HG03432 (cell line): ENCODE results near the gene RAB22A.
"Not testable (repeated sequence)": the region's sequence is repeated elsewhere in the genome, so short reads cannot be mapped to it uniquely, and the experiment has no call there.

Source experiments
- ATAC-seq: cut with Tn5 transposase; IDR thresholded peaks from one replicate; pipeline ENCODE4 v1.9.1; 2021; ENCODE audit warnings: mild to moderate bottlenecking, moderate library complexity; ENCODE audit not compliant: unreplicated experiment

RAB22A gene

DNA sequence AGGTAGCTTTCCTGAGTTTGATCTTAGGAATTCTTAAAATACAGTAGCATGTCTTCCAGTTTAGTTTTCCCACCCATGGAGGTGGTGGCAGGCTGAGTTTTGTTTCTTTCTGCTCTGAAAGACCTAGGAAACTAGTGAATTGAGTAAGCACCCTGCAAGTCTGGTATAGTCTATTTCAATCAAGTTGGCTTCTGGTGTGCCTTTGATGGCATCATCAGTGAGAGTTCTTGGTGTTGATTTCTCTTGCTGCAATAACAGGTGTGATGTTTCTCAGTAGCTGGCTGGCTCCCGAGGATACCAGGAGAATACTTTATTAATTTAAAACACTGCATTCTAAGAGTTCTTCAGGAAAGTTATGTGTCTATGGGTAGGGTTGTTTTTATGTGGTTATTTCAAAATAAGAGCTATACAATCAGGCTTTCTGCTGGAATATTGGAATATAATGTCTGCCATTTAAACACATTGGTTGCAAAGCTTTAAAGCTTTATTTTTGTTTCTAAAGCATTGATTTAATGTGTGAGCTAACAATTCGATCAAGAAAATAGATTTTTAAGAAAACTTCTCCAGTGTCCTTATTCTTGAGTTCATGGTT, 98.5 kb downstream of the RAB22A start:
- peak; percentile 58 for ATAC-seq

DNA sequence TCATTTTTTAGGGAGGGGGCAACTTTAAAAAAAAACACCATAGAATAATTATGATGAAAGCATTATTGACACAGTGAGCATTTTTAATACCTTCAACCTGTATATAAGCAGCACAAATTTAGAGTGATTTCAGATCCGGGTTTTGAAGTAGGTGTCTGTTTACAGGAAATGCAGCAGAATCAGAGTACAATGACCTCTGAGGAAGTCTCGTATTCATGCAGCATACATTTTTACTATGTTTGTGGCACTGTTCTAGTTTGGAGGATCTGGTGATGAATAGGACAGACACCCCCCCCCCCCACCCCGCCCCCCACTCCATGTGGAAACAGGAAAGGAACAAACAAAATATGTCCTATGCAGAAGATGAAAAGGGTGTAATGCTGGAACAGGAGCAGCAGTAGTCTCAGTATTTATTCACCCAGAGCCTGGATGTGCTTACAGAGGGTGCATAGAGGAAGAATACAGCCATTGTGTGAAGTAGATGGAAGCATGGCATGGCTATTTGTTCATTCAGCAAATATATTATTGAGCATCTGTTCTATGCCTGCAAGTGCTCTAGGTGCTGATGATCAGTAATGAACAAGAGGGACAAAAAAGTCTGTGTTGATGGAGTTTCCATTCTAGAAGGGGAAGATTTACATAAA, 99.2 kb downstream of the RAB22A start:
- ATAC-seq, result no peak

- ATAC-seq, result not testable (repeated sequence)
These were observed 104.7 kb downstream of the RAB22A start for GRCh38 chr20:58414216-58414615.

GRCh38 chr20:58414786-58415185, 105.3 kb downstream of the RAB22A start:
- ATAC-seq, result not testable (repeated sequence)

DNA sequence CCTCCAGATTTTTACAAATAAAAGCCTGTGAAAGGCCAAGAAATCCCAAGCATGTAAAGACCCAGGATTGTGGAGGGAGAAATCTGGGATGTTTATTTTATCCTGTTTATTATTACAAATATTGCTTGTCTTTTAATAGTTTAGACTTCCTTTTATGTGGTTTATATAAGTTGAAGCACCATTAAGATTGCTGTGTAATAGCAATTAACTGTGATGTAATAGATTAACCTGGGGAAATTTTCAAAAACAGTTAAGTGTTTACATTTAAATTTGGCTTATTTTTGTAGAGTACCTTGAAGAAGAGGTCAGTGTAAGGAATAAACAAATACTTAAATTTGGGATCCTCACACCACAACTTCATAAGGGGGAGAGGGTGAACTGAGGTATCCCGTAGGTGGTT, 106.5 kb downstream of the RAB22A start:
- no peak for ATAC-seq

- ATAC-seq, result no peak
These were observed 107.3 kb downstream of the RAB22A start for GRCh38 chr20:58416835-58417234.
